ENCODE data around the gene ENAH.

DNA sequence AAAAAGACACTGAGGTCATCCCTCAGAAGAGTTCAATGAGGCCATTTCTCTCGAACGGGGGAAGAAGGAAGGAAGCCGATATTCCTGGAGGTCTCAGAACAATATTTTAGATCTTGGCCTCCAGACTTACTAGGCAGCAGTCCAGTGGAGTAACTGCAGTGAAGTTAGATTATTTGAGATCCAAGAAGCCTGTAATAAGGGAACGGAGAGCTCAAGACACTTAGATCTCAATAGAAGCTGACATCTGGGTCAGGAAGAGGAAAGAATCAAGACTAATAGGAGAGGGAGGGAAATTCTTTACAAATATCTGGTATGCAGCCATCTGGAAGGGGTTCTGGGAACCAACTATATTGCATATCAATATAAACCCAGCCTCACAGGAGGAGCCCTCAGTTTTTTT is 13.6 kb upstream of the ENAH start:
- TF ChIP-seq, protein P1, sequence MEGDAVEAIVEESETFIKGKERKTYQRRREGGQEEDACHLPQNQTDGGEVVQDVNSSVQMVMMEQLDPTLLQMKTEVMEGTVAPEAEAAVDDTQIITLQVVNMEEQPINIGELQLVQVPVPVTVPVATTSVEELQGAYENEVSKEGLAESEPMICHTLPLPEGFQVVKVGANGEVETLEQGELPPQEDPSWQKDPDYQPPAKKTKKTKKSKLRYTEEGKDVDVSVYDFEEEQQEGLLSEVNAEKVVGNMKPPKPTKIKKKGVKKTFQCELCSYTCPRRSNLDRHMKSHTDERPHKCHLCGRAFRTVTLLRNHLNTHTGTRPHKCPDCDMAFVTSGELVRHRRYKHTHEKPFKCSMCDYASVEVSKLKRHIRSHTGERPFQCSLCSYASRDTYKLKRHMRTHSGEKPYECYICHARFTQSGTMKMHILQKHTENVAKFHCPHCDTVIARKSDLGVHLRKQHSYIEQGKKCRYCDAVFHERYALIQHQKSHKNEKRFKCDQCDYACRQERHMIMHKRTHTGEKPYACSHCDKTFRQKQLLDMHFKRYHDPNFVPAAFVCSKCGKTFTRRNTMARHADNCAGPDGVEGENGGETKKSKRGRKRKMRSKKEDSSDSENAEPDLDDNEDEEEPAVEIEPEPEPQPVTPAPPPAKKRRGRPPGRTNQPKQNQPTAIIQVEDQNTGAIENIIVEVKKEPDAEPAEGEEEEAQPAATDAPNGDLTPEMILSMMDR (IDR thresholded peaks at IDR 0.05; ENCODE audit: low read depth, low read length, poor library complexity, severe bottlenecking), result no peak
- no peak for TF ChIP-seq EZH2phosphoT487 (IDR thresholded peaks at IDR 0.05; ENCODE audit: borderline replicate concordance, low read length)
